SK-N-SH (cell line): Measurements from ENCODE around the gene MLLT1. TPM values are rescaled to one million over a fixed set of nuclear protein-coding genes. Genes with fewer than 3 reads are reported as not detected.

Experiments
- CTCF ChIA-PET: fragments of 300-600, 350-600 bp; formaldehyde crosslinking; extraction: SDS; loops from one replicate; lab custom pipeline; 2021; lab: Yijun Ruan, JAX
- POLR2A ChIA-PET: fragments of 350-600 bp; sonication (Branson Sonifier 250); formaldehyde crosslinking; extraction: SDS; loops from one replicate; lab custom pipeline; 2020; ENCODE audit warnings: antibody characterized with exemption, inconsistent platforms; lab: Yijun Ruan, JAX
- DNase-seq: peaks from one replicate; pipeline ENCODE4 v3.0.0; 2012
- H2AFZ ChIP-seq: fragments of 200-600 bp; sonication (generic); 2 replicates; pipeline ENCODE4 v1.8.1; 2016; ENCODE audit warnings: antibody characterized with exemption, mild to moderate bottlenecking, low read depth
- H3F3A ChIP-seq: fragments of 200-600 bp; sonication (generic); replicated peaks from 2 replicates; pipeline ENCODE3; 2016; ENCODE audit warnings: antibody characterized with exemption, mild to moderate bottlenecking; ENCODE audit not compliant: insufficient read depth
- H3K27ac ChIP-seq, 2 experiments: fragments of 200-500 bp in 1 of 2; fragments of 200-600 bp in 1 of 2; sonication (Bioruptor generic) in 1 of 2; sonication (generic), shearing (Covaris generic) in 1 of 2; 2 replicates each; pipeline versions ENCODE4 v1.5.1 to v1.6.1; 2014 to 2016; ENCODE audit warnings: low read depth in 2 of 2, inconsistent platforms in 1 of 2, low read length in 1 of 2, mild to moderate bottlenecking in 1 of 2, mixed read lengths in 1 of 2
- H3K27me3 ChIP-seq: fragments of 200-600 bp; sonication (generic), shearing (Covaris generic); 2 replicates; pipeline ENCODE4 v1.6.1; 2016; ENCODE audit warnings: mixed run types; ENCODE audit not compliant: insufficient read depth
- H3K36me3 ChIP-seq, 2 experiments: fragments of 200-500 bp in 1 of 2; fragments of 200-600 bp in 1 of 2; sonication (Bioruptor generic) in 1 of 2; sonication (generic) in 1 of 2; replicated peaks in 1 of 2; 2 replicates each; pipeline versions ENCODE3 to v1.5.1; 2014 to 2016; ENCODE audit warnings: low read length in 1 of 2, mild to moderate bottlenecking in 1 of 2; ENCODE audit not compliant: insufficient read depth in 2 of 2, control insufficient read depth in 1 of 2
- H3K4me1 ChIP-seq, 2 experiments: fragments of 200-500 bp in 1 of 2; fragments of 200-600 bp in 1 of 2; sonication (Bioruptor generic) in 1 of 2; sonication (generic), shearing (Covaris generic) in 1 of 2; 2 replicates each; pipeline versions ENCODE4 v1.5.1 to v1.6.1; 2014 to 2016; ENCODE audit warnings: low read depth in 1 of 2, low read length in 1 of 2, mixed run types in 1 of 2; ENCODE audit not compliant: insufficient read depth in 2 of 2, control insufficient read depth in 1 of 2
- H3K4me2 ChIP-seq: fragments of 200-600 bp; sonication (generic), shearing (Covaris generic); 2 replicates; pipeline ENCODE4 v1.6.1; 2017; ENCODE audit warnings: mixed run types
- H3K4me3 ChIP-seq, 2 experiments: fragments of 200-500 bp in 1 of 2; fragments of 200-600 bp in 1 of 2; sonication (Bioruptor generic) in 1 of 2; sonication (generic), shearing (Covaris generic) in 1 of 2; 2 replicates each; pipeline versions ENCODE4 v1.5.1 to v1.8.1; 2014 to 2016; ENCODE audit warnings: low read depth in 2 of 2, inconsistent platforms in 1 of 2, low read length in 1 of 2, mild to moderate bottlenecking in 1 of 2, mixed read lengths in 1 of 2, moderate library complexity in 1 of 2
- H3K79me2 ChIP-seq: fragments of 200-600 bp; sonication (generic); 2 replicates; pipeline ENCODE4 v1.8.1; 2017; ENCODE audit warnings: mild to moderate bottlenecking; ENCODE audit not compliant: insufficient read depth
- H3K9ac ChIP-seq: fragments of 200-600 bp; sonication (generic); 2 replicates; pipeline ENCODE4 v1.6.1; 2017; ENCODE audit warnings: mixed run types
- H3K9me2 ChIP-seq: fragments of 200-600 bp; sonication (generic); 2 replicates; pipeline ENCODE4 v1.6.1; 2017; ENCODE audit warnings: mixed run types
- H3K9me3 ChIP-seq: fragments of 200-600 bp; sonication (generic); 2 replicates; pipeline ENCODE4 v1.6.1; 2017; ENCODE audit warnings: mixed run types, mild to moderate bottlenecking, moderate library complexity
- H4K20me1 ChIP-seq: fragments of 200-600 bp; sonication (generic); 2 replicates; pipeline ENCODE4 v1.6.1; 2017; ENCODE audit warnings: mild to moderate bottlenecking, mixed run types; ENCODE audit not compliant: insufficient read depth
- CTCF ChIP-seq: fragments of 200-600 bp; sonication (generic); IDR thresholded peaks from 2 replicates; pipeline ENCODE4 v1.6.1; 2017; ENCODE audit warnings: antibody characterized with exemption, mild to moderate bottlenecking, moderate library complexity
- EP300 ChIP-seq, 2 experiments: IDR thresholded peaks; 2 replicates each; pipeline versions ENCODE4 v1.4.0 to v1.6.1; 2012; ENCODE audit warnings: borderline replicate concordance in 1 of 2, low read depth in 1 of 2, low read length in 1 of 2
- FOXM1 ChIP-seq: IDR thresholded peaks from 2 replicates; pipeline ENCODE4 v1.4.0; 2012; ENCODE audit warnings: low read depth, mild to moderate bottlenecking
- GATA2 ChIP-seq: sonication (generic); formaldehyde crosslinking; IDR thresholded peaks from 2 replicates; pipeline ENCODE4 v1.5.0; 2020; ENCODE audit warnings: mild to moderate bottlenecking, missing genetic modification reagents
- JUND ChIP-seq: IDR thresholded peaks from 2 replicates; pipeline ENCODE4 v1.4.0; 2012
- NFIC ChIP-seq: IDR thresholded peaks from 2 replicates; pipeline ENCODE4 v1.4.0; 2012; ENCODE audit warnings: borderline replicate concordance
- NRF1 ChIP-seq: IDR thresholded peaks from 2 replicates; pipeline ENCODE4 v1.6.1; 2012; ENCODE audit warnings: low read depth, mild to moderate bottlenecking, low read length
- PBX3 ChIP-seq: IDR thresholded peaks from 2 replicates; pipeline ENCODE4; 2012
- POLR2AphosphoS5 ChIP-seq: IDR thresholded peaks from 2 replicates; pipeline ENCODE4 v1.6.1; 2012; ENCODE audit warnings: low read depth, low read length
- TAF1 ChIP-seq: IDR thresholded peaks from 2 replicates; pipeline ENCODE4 v1.6.1; 2012; ENCODE audit warnings: low read depth, mild to moderate bottlenecking, low read length, moderate library complexity, borderline replicate concordance
- TEAD4 ChIP-seq: IDR thresholded peaks from 2 replicates; pipeline ENCODE4 v1.4.0; 2012; ENCODE audit warnings: mild to moderate bottlenecking, borderline replicate concordance; ENCODE audit not compliant: insufficient read depth
- WGBS: methylation state at CpG from one replicate; pipeline ENCODE4 v1.1.6; 2017; ENCODE audit warnings: low lambda C conversion rate; 5-methylcytosine and 5-hydroxymethylcytosine counted together
- polyA plus RNA-seq, 3 experiments: library from polyadenylated mRNA; depleted of rRNA; stranded (reverse); fragments of >200 nt; gene quantifications; 2 replicates each; pipeline ENCODE4 v1.2.3, GENCODE V29; 2012
- TF ChIP-seq, protein P1 (sequence below): IDR thresholded peaks from 2 replicates; pipeline ENCODE4 v1.4.0; 2012; ENCODE audit warnings: low read depth

The MLLT1 gene
- polyA plus RNA-seq, 1 of the 3 experiments (the other 2 are of a cell fraction), result 19.0 TPM

DNA sequence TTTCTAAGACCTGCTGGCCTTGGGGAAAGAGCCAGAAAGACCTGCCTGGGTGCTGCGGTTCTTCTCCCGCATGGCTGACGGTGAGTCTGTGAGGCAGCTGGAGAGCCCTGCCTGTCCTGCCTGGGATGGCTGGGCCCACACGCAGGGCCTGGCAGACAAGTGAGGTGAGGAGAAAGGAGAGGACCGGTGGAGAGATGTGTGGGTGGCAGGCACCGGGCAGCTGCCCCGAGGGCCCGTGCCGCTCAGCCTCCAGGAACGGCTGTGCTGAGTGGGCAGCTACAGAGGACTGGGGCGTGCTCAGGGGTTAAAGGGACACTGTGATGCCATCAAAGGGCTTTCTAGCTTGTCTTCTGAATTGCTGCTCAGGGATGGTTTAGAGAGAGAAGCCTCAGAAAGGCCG lies 53.8 kb downstream of the MLLT1 start:
- Histone ChIP-seq H3K27ac (no peak overlapping the region; a peak in 1 of 4 replicates), H3K4me1 (peaks cover 0 to 12% of the 10 kb centered on the region in 2 experiments; a peak in 1 of 4 replicates), H3K4me2 (no peak overlapping the region), H3F3A (no peaks in the 10 kb centered on the region), H3K9me2 (no peaks in the 10 kb centered on the region), H3K4me3 (no peak overlapping the region), H3K36me3 (peaks cover 0 to 32% of the 10 kb centered on the region in 2 experiments), H3K79me2 (peaks cover 25% of the 10 kb centered on the region; the same call in 1 of the 2 replicates), H4K20me1 (0 out of 2 replicates have a peak, but pooled peaks cover 15% of the 10 kb centered on the region), H3K27me3 (no peaks in the 10 kb centered on the region), H2AFZ (no peak overlapping the region)
- WGBS, result 96% methylated on average over 5 of the region's 12 CpGs
- POLR2A ChIA-PET, result no interaction called here
- no peak for DNase-seq
- TF ChIP-seq EP300 (IDR thresholded peaks at IDR 0.05; ENCODE audit: borderline replicate concordance in 1 of 2, low read depth in 1 of 2, low read length in 1 of 2) (no peak), JUND (no peak), GATA2 (CRISPR knock-in tag) (no peak), TEAD4 (no peak), POLR2AphosphoS5 (no peak), FOXM1 (no peak), NFIC (no peak), NRF1 (no peak), PBX3 (no peak)
- TF ChIP-seq, protein P1, sequence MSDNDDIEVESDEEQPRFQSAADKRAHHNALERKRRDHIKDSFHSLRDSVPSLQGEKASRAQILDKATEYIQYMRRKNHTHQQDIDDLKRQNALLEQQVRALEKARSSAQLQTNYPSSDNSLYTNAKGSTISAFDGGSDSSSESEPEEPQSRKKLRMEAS, result no peak
- TF ChIP-seq, all 33 proteins: peak for 0
- CTCF ChIA-PET, result interaction anchor here (0.9 to 2.6 kb wide), 4 partner anchors 8 to 46 kb away, joined by 3 to 19 read pairs (median 4); no protein-coding TSS in a partner anchor
- Histone ChIP-seq H3K9ac (no peak overlapping the region), H3K9me3 (no peaks in the 10 kb centered on the region)

DNA sequence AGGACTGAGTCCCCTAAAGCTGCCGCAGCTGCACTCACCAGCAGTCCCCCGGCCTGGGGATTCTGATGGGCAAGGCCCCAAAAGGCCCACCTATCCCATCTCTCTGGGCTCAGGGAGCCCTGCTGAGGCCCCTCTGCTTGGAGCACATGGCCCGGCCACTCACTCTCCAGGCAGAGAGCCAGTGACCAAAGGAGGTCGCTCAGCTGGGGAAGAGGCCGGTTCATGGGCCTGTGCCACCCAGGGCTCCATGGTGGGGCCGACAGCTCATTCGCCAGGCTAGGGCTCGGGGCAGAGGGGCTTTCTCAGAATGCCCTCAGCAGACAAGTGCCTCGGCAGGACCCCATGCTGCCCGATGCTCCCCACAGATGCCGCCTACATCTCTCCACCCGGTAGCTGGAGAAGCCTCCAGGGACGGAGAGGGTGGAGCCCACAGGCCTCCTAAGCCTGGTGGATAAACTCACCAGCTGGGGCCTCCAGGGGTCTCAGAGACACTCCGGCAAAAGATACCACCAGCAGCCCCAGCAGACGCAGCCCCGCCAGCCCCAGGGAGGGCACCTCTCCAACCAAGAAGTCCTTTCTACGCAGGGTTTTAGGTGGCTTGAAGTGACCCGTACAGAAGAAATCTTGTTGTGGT lies 54.4 kb downstream of the MLLT1 start:
- peaks cover 0 to 34% of the 10 kb centered on the region in 2 experiments for H3K36me3 ChIP-seq
- H4K20me1 ChIP-seq, result 0 out of 2 replicates have a peak, but pooled peaks cover 15% of the 10 kb centered on the region
- no peaks in the 10 kb centered on the region for H3K27me3 ChIP-seq
- ChIA-PET POLR2A (no interaction called here), CTCF (interaction anchor here (0.9 to 1.9 kb wide), 3 partner anchors 12 to 46 kb away, joined by 3 to 5 read pairs (median 3); no protein-coding TSS in a partner anchor)
- no peak overlapping the region for H3K9ac ChIP-seq
- 100% methylated on average over 4 of the region's 18 CpGs for WGBS
- no peaks in the 10 kb centered on the region for H3K9me2 ChIP-seq
- DNase-seq, result no peak
- H3K27ac ChIP-seq, result no peak overlapping the region; a peak in 1 of 4 replicates
- no peak overlapping the region for H3K4me3 ChIP-seq
- H3K79me2 ChIP-seq, result peaks cover 21% of the 10 kb centered on the region; the same call in 1 of the 2 replicates
- H3K4me2 ChIP-seq, result no peak overlapping the region
- no peaks in the 10 kb centered on the region for H3F3A ChIP-seq
- no peak overlapping the region for H2AFZ ChIP-seq
- H3K9me3 ChIP-seq, result no peaks in the 10 kb centered on the region
- no peak for TF ChIP-seq CTCF
- no peak for TF ChIP-seq TAF1
- no peak for TF ChIP-seq FOXM1
- peaks cover 0 to 12% of the 10 kb centered on the region in 2 experiments; a peak in 1 of 4 replicates for H3K4me1 ChIP-seq
